B cell (primary cell): ENCODE data around the gene FAM229B. TPM values are rescaled to one million over a fixed set of nuclear protein-coding genes. Genes with fewer than 3 reads are reported as not detected.

Experiments used
- ATAC-seq: fragments of 200-7000 bp; cut with Tn5 transposase; one replicate; pipeline ENCODE4 v1.10.0; 2021; ENCODE audit warnings: low read depth, mild to moderate bottlenecking, moderate number of reproducible peaks, moderate library complexity
- CTCF ChIA-PET: fragments of 350-600 bp; sonication (Branson Sonifier 250); formaldehyde crosslinking; loops from one replicate; lab custom pipeline; 2021; ENCODE audit warnings: antibody characterized with exemption, inconsistent platforms; lab: Charles Lee
- POLR2A ChIA-PET: fragments of 350-600 bp; sonication (Branson Sonifier 250); formaldehyde crosslinking; loops from one replicate; lab custom pipeline; 2021; ENCODE audit warnings: antibody characterized with exemption; lab: Charles Lee
- DNase-seq: peaks from one replicate; pipeline ENCODE4 v3.0.0; 2013
- H2AFZ ChIP-seq: 2 replicates; pipeline ENCODE4 v1.6.1; 2012; ENCODE audit warnings: mild to moderate bottlenecking, low read depth, low read length; ENCODE audit not compliant: insufficient read depth, poor library complexity, severe bottlenecking
- H3K27ac ChIP-seq, 2 donors: 1 replicate in 1 of 2; 2 replicates in 1 of 2; pipeline ENCODE4 v1.5.1; 2012 to 2013; ENCODE audit warnings: low read length in 2 of 2, mild to moderate bottlenecking in 2 of 2, moderate library complexity in 1 of 2
- H3K27me3 ChIP-seq, 4 experiments: fragments of 200-600 bp in 1 of 4; sonication (generic) in 1 of 4; replicated peaks in 1 of 4; 1 replicate in 2 of 4; 2 replicates in 2 of 4; pipeline versions ENCODE4 v1.6.1 to v1.7.0; 2013 to 2016; ENCODE audit warnings: low read length in 3 of 4, mild to moderate bottlenecking in 2 of 4, mixed read lengths in 1 of 4, moderate library complexity in 1 of 4; ENCODE audit not compliant: insufficient read depth in 4 of 4, control insufficient read depth in 3 of 4; ENCODE audit errors: control extremely low read depth in 1 of 4
- H3K36me3 ChIP-seq, 2 experiments: replicated peaks in 1 of 2; 1 replicate in 1 of 2; 2 replicates in 1 of 2; pipeline versions ENCODE4 v1.6.1 to v1.7.1; 2013; ENCODE audit warnings: low read length in 1 of 2; ENCODE audit not compliant: insufficient read depth in 2 of 2, control insufficient read depth in 1 of 2; ENCODE audit errors: control extremely low read depth in 1 of 2, extremely low read depth in 1 of 2
- H3K4me1 ChIP-seq, 2 donors: fragments of 200-600 bp in 1 of 2; sonication (generic) in 1 of 2; 1 replicate in 1 of 2; 2 replicates in 1 of 2; pipeline versions ENCODE4 v1.5.1 to v1.6.1; 2013 to 2017; ENCODE audit warnings: low read length in 2 of 2; ENCODE audit not compliant: control insufficient read depth in 2 of 2, insufficient read depth in 2 of 2
- H3K4me2 ChIP-seq: replicated peaks from 2 replicates; pipeline ENCODE3; 2012; ENCODE audit warnings: mild to moderate bottlenecking, low read depth, low read length; ENCODE audit not compliant: poor library complexity, severe bottlenecking
- H3K4me3 ChIP-seq, 5 experiments: fragments of 200-600 bp in 1 of 5; sonication (generic) in 1 of 5; 1 replicate in 3 of 5; 2 replicates in 2 of 5; pipeline versions ENCODE4 v1.5.1 to v1.7.0; 2011 to 2016; ENCODE audit warnings: low read length in 4 of 5, mild to moderate bottlenecking in 4 of 5, low read depth in 2 of 5, control low read depth in 1 of 5, moderate library complexity in 1 of 5; ENCODE audit not compliant: insufficient read depth in 1 of 5; ENCODE audit errors: control extremely low read depth in 1 of 5, extremely low read depth in 1 of 5
- H3K79me2 ChIP-seq: fragments of 200-600 bp; sonication (generic); one replicate; pipeline ENCODE4 v1.6.0; 2016; ENCODE audit warnings: low read length; ENCODE audit not compliant: control insufficient read depth, insufficient read depth
- H3K9ac ChIP-seq: fragments of 200-600 bp; sonication (generic); 2 replicates; pipeline ENCODE4 v1.6.1; 2017; ENCODE audit warnings: mild to moderate bottlenecking, low read length, moderate library complexity
- H3K9me3 ChIP-seq, 3 donors: one replicate each; pipeline versions ENCODE4 v1.6.1 to v1.7.1; 2013; ENCODE audit warnings: low read length in 2 of 3; ENCODE audit not compliant: control insufficient read depth in 2 of 3, insufficient read depth in 1 of 3; ENCODE audit errors: control extremely low read depth in 1 of 3
- H4K20me1 ChIP-seq: 2 replicates; pipeline ENCODE4 v1.6.0; 2012; ENCODE audit warnings: mild to moderate bottlenecking, low read length; ENCODE audit not compliant: insufficient read depth, control insufficient read depth, poor library complexity, severe bottlenecking
- H3K27ac Mint-ChIP-seq: one replicate; pipeline ENCODE4 v1.8.0; 2021; ENCODE audit warnings: mixed read lengths
- H3K27me3 Mint-ChIP-seq: one replicate; pipeline ENCODE4 v1.8.0; 2021; ENCODE audit warnings: mixed read lengths
- H3K4me1 Mint-ChIP-seq: one replicate; pipeline ENCODE4 v1.8.0; 2021; ENCODE audit warnings: mixed read lengths
- H3K4me3 Mint-ChIP-seq: one replicate; pipeline ENCODE4 v1.8.0; 2021; ENCODE audit warnings: mixed read lengths
- H3K9me3 Mint-ChIP-seq: one replicate; pipeline ENCODE4 v1.8.0; 2022; ENCODE audit warnings: mixed read lengths; ENCODE audit not compliant: insufficient read depth
- CTCF ChIP-seq: fragments of 200-600 bp; IDR thresholded peaks from one replicate; pipeline ENCODE4 v1.8.0; 2022; ENCODE audit warnings: antibody characterized with exemption, mild to moderate bottlenecking
- EZH2 ChIP-seq: IDR thresholded peaks from 2 replicates; pipeline ENCODE4 v1.6.1; 2012; ENCODE audit warnings: borderline replicate concordance, low read depth, mild to moderate bottlenecking, moderate library complexity, low read length; ENCODE audit not compliant: insufficient read depth, poor library complexity, severe bottlenecking
- WGBS: methylation state at CpG from one replicate; pipeline ENCODE4 v1.1.5; 2013; ENCODE audit warnings: missing lambda C conversion rate; ENCODE audit not compliant: insufficient coverage; 5-methylcytosine and 5-hydroxymethylcytosine counted together
- intact Hi-C: fragments of 100-400 bp; cut with micrococcal nuclease; formaldehyde crosslinking; loops from one replicate; pipeline ENCODE4 v1.10.0; 2022
- polyA plus RNA-seq: library from polyadenylated mRNA; depleted of rRNA; stranded (reverse); fragments of >200 nt; gene quantifications from 2 replicates; pipeline ENCODE4 v1.2.3, GENCODE V29; 2012
- total RNA-seq, 2 donors: library from RNA; stranded (reverse); fragments of 120-200 nt in 1 of 2; gene quantifications; 1 replicate in 1 of 2; 2 replicates in 1 of 2; pipeline versions ENCODE4 v1.2.3 to v1.2.4, GENCODE V29; 2013 to 2022

Gene FAM229B
- total and polyA plus RNA-seq, 2 donors (not counting 1 experiment from before 2014, with no cell fraction given) = 1.3 to 4.4 TPM

GRCh38 chr6:112141707-112142106 is 54.3 kb downstream of the FAM229B start:
- Histone ChIP-seq H3K9ac (no peak overlapping the region), H3K36me3 (no peaks in the 10 kb centered on the region), H4K20me1 (no peaks in the 10 kb centered on the region), H3K4me2 (no peak overlapping the region), H3K4me1 (no peaks in the 10 kb centered on the region), H3K27me3 (no peaks in the 10 kb centered on the region), H3K4me3 (no peak overlapping the region), H3K9me3 (no peaks in the 10 kb centered on the region), H2AFZ (no peak overlapping the region), H3K27ac (no peak overlapping the region), H3K79me2 (no peaks in the 10 kb centered on the region)
- WGBS = no CpG with 5 or more reads among the region's 2 CpGs
- POLR2A ChIA-PET = no interaction called here
- no peaks in the 10 kb centered on the region for H3K9me3 Mint-ChIP-seq
- DNase-seq (no peak), ATAC-seq (no peak)
- no peak overlapping the region for H3K4me3 Mint-ChIP-seq
- no peak for TF ChIP-seq EZH2
- TF ChIP-seq CTCF = no peak
- CTCF ChIA-PET = no interaction called here
- no peak overlapping the region for H3K27ac Mint-ChIP-seq
- peaks cover 21% of the 10 kb centered on the region for H3K27me3 Mint-ChIP-seq
- no peaks in the 10 kb centered on the region for H3K4me1 Mint-ChIP-seq
- intact Hi-C loops = no loop called here

DNA sequence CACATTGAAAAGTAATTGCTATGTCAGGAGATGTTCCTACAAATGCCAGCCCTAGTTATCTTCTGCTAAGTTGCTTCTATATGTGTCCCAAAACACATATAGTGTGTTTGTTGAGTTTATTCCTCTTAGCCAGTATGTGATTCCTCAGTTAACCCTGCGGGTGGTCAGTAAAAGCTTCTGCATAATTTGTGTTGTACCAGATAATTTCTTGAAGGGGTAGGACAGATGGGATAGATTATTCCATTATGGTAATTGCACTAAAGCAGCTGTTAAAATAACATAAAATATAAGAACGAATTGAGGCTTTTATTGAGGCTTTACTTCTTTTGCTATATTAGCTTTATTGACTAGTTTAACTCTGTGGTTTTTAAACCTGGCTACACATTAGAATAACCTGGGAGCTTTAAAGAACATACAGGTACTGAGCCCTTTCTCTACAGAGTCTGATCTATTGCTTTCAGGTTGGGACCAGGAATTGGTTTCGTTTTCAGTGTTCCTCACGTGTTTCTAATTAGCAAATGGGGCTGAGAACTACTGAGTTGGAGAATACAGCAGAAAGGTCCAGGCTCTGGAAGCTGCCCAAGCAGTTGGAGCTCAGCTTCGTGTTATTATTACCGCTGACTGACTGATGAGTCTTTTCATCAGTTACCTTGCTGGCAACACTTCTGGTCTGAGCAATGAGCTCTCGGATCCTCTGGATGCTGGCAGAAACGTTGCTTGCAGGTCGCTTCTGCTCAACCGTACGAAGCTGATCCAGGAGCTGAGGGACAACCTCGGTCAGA is 56.9 kb downstream of the FAM229B start:
- Histone ChIP-seq H3K4me3 (no peak overlapping the region), H3K9me3 (no peaks in the 10 kb centered on the region), H3K27ac (no peak overlapping the region), H3K9ac (no peak overlapping the region), H3K79me2 (no peaks in the 10 kb centered on the region), H4K20me1 (no peaks in the 10 kb centered on the region), H2AFZ (no peak overlapping the region), H3K4me2 (no peak overlapping the region), H3K27me3 (no peaks in the 10 kb centered on the region), H3K4me1 (no peaks in the 10 kb centered on the region), H3K36me3 (no peaks in the 10 kb centered on the region)
- Mint-ChIP-seq H3K4me1 (no peaks in the 10 kb centered on the region), H3K27me3 (peaks cover 19% of the 10 kb centered on the region), H3K27ac (no peak overlapping the region), H3K9me3 (no peaks in the 10 kb centered on the region), H3K4me3 (no peak overlapping the region)
- ChIA-PET POLR2A (no interaction called here), CTCF (no interaction called here)
- 83% methylated on average over 4 of the region's 12 CpGs for WGBS
- TF ChIP-seq CTCF = no peak
- TF ChIP-seq EZH2 = no peak
- no peak for DNase-seq
- no peak for ATAC-seq
- intact Hi-C loops = no loop called here
